HepG2 (cell line): ENCODE results near the gene PSMB9. TPM values are rescaled to one million over a fixed set of nuclear protein-coding genes. Genes with fewer than 3 reads are reported as not detected.

Experiments used
- ATAC-seq: fragments of 200-7000 bp; cut with Tn5 transposase; 3 replicates; pipeline ENCODE4 v1.9.1; 2020; ENCODE audit warnings: mild to moderate bottlenecking, moderate library complexity
- BruUV-seq: library from RNA; stranded (reverse); fragments of 400-500 nt; replicated peaks from 2 replicates; lab custom pipeline; 2021; lab: Mats Ljungman, UMichigan
- CTCF ChIA-PET: fragments of 300-600 bp; formaldehyde crosslinking; extraction: SDS; loops from one replicate; lab custom pipeline; 2021; ENCODE audit warnings: low total read pairs, inconsistent platforms, low intra/inter-chr PET ratio; lab: Yijun Ruan, JAX
- POLR2A ChIA-PET: fragments of 350-600 bp; sonication (Branson Sonifier 250); formaldehyde crosslinking; loops from one replicate; lab custom pipeline; 2020; ENCODE audit warnings: antibody characterized with exemption, inconsistent platforms; lab: Yijun Ruan, JAX
- DNase-seq: peaks from one replicate; pipeline ENCODE4 v3.0.0-alpha.2; 2015; ENCODE audit warnings: low spot score
- FAIRE-seq: peaks from 3 replicates; lab custom pipeline; 2011; peaks lifted over from hg19 to GRCh38; lab: Jason Lieb, UNC
- H2AFZ ChIP-seq: one replicate; pipeline ENCODE4 v1.6.1; 2011; ENCODE audit warnings: low read length, inconsistent platforms
- H3K27ac ChIP-seq: fragments of 300-600 bp; 3 replicates; pipeline ENCODE4 v1.8.0; 2011; ENCODE audit warnings: mixed run types, mild to moderate bottlenecking, mixed read lengths, low read length, inconsistent platforms; ENCODE audit not compliant: insufficient read depth; ENCODE audit errors: extremely low read length
- H3K27me3 ChIP-seq, 2 experiments: fragments of 200-600 bp in 1 of 2; 2 replicates in 1 of 2; 3 replicates in 1 of 2; pipeline versions ENCODE4 v1.6.0 to v1.8.0; 2011; ENCODE audit warnings: low read length in 2 of 2, mild to moderate bottlenecking in 2 of 2, moderate library complexity in 2 of 2, inconsistent platforms in 1 of 2; ENCODE audit not compliant: insufficient read depth in 2 of 2, control insufficient read depth in 1 of 2
- H3K36me3 ChIP-seq, 2 experiments: fragments of 200-600 bp in 1 of 2; replicated peaks in 1 of 2; 2 replicates in 1 of 2; 3 replicates in 1 of 2; pipeline versions ENCODE4 v1.5.1 to v1.8.0; 2011; ENCODE audit warnings: low read length in 2 of 2, inconsistent platforms in 1 of 2; ENCODE audit not compliant: insufficient read depth in 2 of 2, control insufficient read depth in 1 of 2
- H3K4me1 ChIP-seq: 2 replicates; pipeline ENCODE4 v1.5.1; 2012; ENCODE audit warnings: low read length, inconsistent platforms; ENCODE audit not compliant: insufficient read depth
- H3K4me2 ChIP-seq: 2 replicates; pipeline ENCODE4 v1.6.0; 2011; ENCODE audit warnings: low read depth, low read length, inconsistent platforms
- H3K4me3 ChIP-seq, 3 experiments: fragments of 200-600 bp in 1 of 3; sonication (generic), shearing (Covaris generic) in 1 of 3; replicated peaks in 1 of 3; 2 replicates each; pipeline ENCODE4 v1.5.1; 2011 to 2016; ENCODE audit warnings: low read length in 3 of 3, inconsistent platforms in 2 of 3, low read depth in 2 of 3, mild to moderate bottlenecking in 2 of 3, control low read depth in 1 of 3, mixed read lengths in 1 of 3; ENCODE audit not compliant: insufficient read depth in 1 of 3
- H3K79me2 ChIP-seq: one replicate; pipeline ENCODE4 v1.6.1; 2011; ENCODE audit warnings: low read length, inconsistent platforms; ENCODE audit not compliant: insufficient read depth
- H3K9ac ChIP-seq: 2 replicates; pipeline ENCODE4 v1.6.0; 2011; ENCODE audit warnings: mild to moderate bottlenecking, low read depth, low read length, inconsistent platforms; ENCODE audit not compliant: insufficient read depth
- H3K9me3 ChIP-seq: 2 replicates; pipeline ENCODE4 v1.5.1; 2012; ENCODE audit warnings: mild to moderate bottlenecking, low read length
- H4K20me1 ChIP-seq: 2 replicates; pipeline ENCODE4 v1.6.0; 2011; ENCODE audit warnings: inconsistent platforms, mild to moderate bottlenecking, low read length, moderate library complexity; ENCODE audit not compliant: insufficient read depth
- CREB3 ChIP-seq: sonication (generic); formaldehyde crosslinking; IDR thresholded peaks from 2 replicates; pipeline ENCODE4 v1.5.0; 2020; ENCODE audit warnings: missing genetic modification reagents
- HNRNPL ChIP-seq: fragments of 200-400 bp; formaldehyde crosslinking; IDR thresholded peaks from 2 replicates; pipeline ENCODE4 v1.6.1; 2017; ENCODE audit warnings: mild to moderate bottlenecking, low read depth, low read length
- JUN ChIP-seq: sonication (generic); formaldehyde crosslinking; IDR thresholded peaks from 2 replicates; pipeline ENCODE4 v1.4.0; 2020; ENCODE audit warnings: mild to moderate bottlenecking, missing genetic modification reagents
- MZF1 ChIP-seq: sonication (generic); formaldehyde crosslinking; IDR thresholded peaks from 2 replicates; pipeline ENCODE4 v1.8.1; 2023; ENCODE audit warnings: mild to moderate bottlenecking, missing genetic modification reagents, borderline replicate concordance
- STAT6 ChIP-seq: sonication (generic); formaldehyde crosslinking; IDR thresholded peaks from 2 replicates; pipeline ENCODE4 v1.4.0; 2020; ENCODE audit warnings: missing genetic modification reagents, mild to moderate bottlenecking, borderline replicate concordance
- THAP11 ChIP-seq: IDR thresholded peaks from 2 replicates; pipeline ENCODE4 v1.6.1; 2016; ENCODE audit warnings: missing biosample characterization, missing genetic modification reagents
- TSC22D2 ChIP-seq: sonication (generic); formaldehyde crosslinking; IDR thresholded peaks from 2 replicates; pipeline ENCODE4 v1.5.1; 2020; ENCODE audit warnings: missing genetic modification reagents, mild to moderate bottlenecking, borderline replicate concordance
- ZC3H4 ChIP-seq: sonication (generic); formaldehyde crosslinking; IDR thresholded peaks from 2 replicates; pipeline ENCODE4 v1.4.0; 2020; ENCODE audit warnings: missing genetic modification reagents, borderline replicate concordance
- ZFP90 ChIP-seq: sonication (generic); formaldehyde crosslinking; IDR thresholded peaks from 2 replicates; pipeline ENCODE4 v1.8.0; 2022; ENCODE audit warnings: missing genetic modification reagents, mild to moderate bottlenecking, inconsistent platforms, borderline replicate concordance
- ZNF773 ChIP-seq: sonication (generic); formaldehyde crosslinking; IDR thresholded peaks from 2 replicates; pipeline ENCODE4 v1.4.0; 2020; ENCODE audit warnings: missing genetic modification reagents, borderline replicate concordance
- WGBS: methylation state at CpG from one replicate; pipeline ENCODE4 v1.1.6; 2017; ENCODE audit warnings: low lambda C conversion rate; 5-methylcytosine and 5-hydroxymethylcytosine counted together
- in situ Hi-C: cut with HindIII; loops from 2 replicates; pipeline ENCODE4 v1.10.0; 2017; ENCODE audit warnings: low pct_unique_long_range_greater_than_20kb; ENCODE audit not compliant: extremely low pct_ligation_motif_present
- intact Hi-C: fragments of 100-400 bp; cut with micrococcal nuclease; formaldehyde crosslinking; loops from one replicate; pipeline ENCODE4 v1.10.0; 2022; ENCODE audit not compliant: unreplicated experiment
- polyA plus RNA-seq, 8 experiments: library from polyadenylated mRNA; depleted of rRNA in 3 of 8; stranded (reverse) in 7 of 8; unstranded in 1 of 8; fragments of >200 nt; fragmentation: Illumina TruSeq in 4 of 8; extraction: Trizol in 4 of 8; gene quantifications; 2 replicates each; pipeline versions ENCODE4 v1.2.1 to v1.2.3, GENCODE V29; 2011 to 2016; ENCODE audit warnings: low read depth in 4 of 8, missing spikeins in 1 of 8, mixed read lengths in 1 of 8; ENCODE audit not compliant: insufficient read depth in 1 of 8
- total RNA-seq, 5 experiments: library from RNA; depleted of rRNA; stranded (reverse); fragments of >200 nt; fragmentation: Illumina TruSeq; extraction: Trizol; gene quantifications; 2 replicates each; pipeline ENCODE4 v1.2.3, GENCODE V29; 2016; ENCODE audit warnings: low read depth in 1 of 5

The PSMB9 gene
- total and polyA plus RNA-seq, 2 of the 13 experiments (the other 11 are each of a cell fraction or from before 2014, with no cell fraction given) = 15.6 to 16.0 TPM

GRCh38 chr6:32845384-32845884 lies 8.6 kb upstream of the PSMB9 start:
- ChIA-PET POLR2A (interaction anchor here (0.9 to 3.0 kb wide), 5 partner anchors 8 to 127 kb away, joined by 4 to 41 read pairs (median 6); partner anchors contain the start of genes PSMB9 and TAP1), CTCF (no interaction called here)
- ATAC-seq = no peak
- no peak for DNase-seq
- H3K9me3 ChIP-seq = no peaks in the 10 kb centered on the region
- H3K27me3 ChIP-seq = no peaks in the 10 kb centered on the region; a peak in 1 of 5 replicates
- H3K36me3 ChIP-seq = peaks cover 1 to 6% of the 10 kb centered on the region in 2 experiments; a peak in 2 of 5 replicates
- H4K20me1 ChIP-seq = no peaks in the 10 kb centered on the region
- intact Hi-C loops = no loop called here
- no peak overlapping the region for H3K4me3 ChIP-seq
- WGBS = 82% methylated on average over 5 of the region's 10 CpGs
- H3K79me2 ChIP-seq = no peaks in the 10 kb centered on the region
- H2AFZ ChIP-seq = no peak overlapping the region
- peaks cover 16% of the 10 kb centered on the region for H3K4me1 ChIP-seq
- 0 out of 2 replicates have a peak, but pooled peaks have one; percentile 16 for TF ChIP-seq STAT6
- TF ChIP-seq ZFP90 (CRISPR knock-in tag) = no peak
- H3K9ac ChIP-seq = no peak overlapping the region
- in situ Hi-C loops = no loop called here
- no peak overlapping the region for H3K27ac ChIP-seq
- H3K4me2 ChIP-seq = no peak overlapping the region
- no TSS peak for BruUV-seq
- FAIRE-seq = no peak

GRCh38 chr6:32847004-32847403 lies 7.0 kb upstream of the PSMB9 start:
- no peak for ATAC-seq
- WGBS = 90% methylated on average over 10 of the region's 10 CpGs

More at GRCh38 chr6:32847004-32847403, 7.0 kb upstream of the PSMB9 start:
- no peak for FAIRE-seq
- no peak overlapping the region for H3K27ac ChIP-seq
- CTCF ChIA-PET = no interaction called here
- H3K4me2 ChIP-seq = no peak overlapping the region
- H3K9me3 ChIP-seq = no peaks in the 10 kb centered on the region
- in situ Hi-C loops = no loop called here
- H4K20me1 ChIP-seq = no peaks in the 10 kb centered on the region
- BruUV-seq = no TSS peak
- H3K4me3 ChIP-seq = no peak overlapping the region
- no peaks in the 10 kb centered on the region; a peak in 1 of 5 replicates for H3K27me3 ChIP-seq
- POLR2A ChIA-PET = no interaction called here
- no peak overlapping the region for H2AFZ ChIP-seq
- no peak overlapping the region for H3K9ac ChIP-seq
- H3K79me2 ChIP-seq = no peaks in the 10 kb centered on the region
- peaks cover 1 to 6% of the 10 kb centered on the region in 2 experiments; a peak in 2 of 5 replicates for H3K36me3 ChIP-seq
- peaks cover 19% of the 10 kb centered on the region for H3K4me1 ChIP-seq
- no peak for TF ChIP-seq THAP11 (CRISPR knock-in tag)
- no peak for TF ChIP-seq JUN (CRISPR knock-in tag)
- no peak for TF ChIP-seq TSC22D2 (CRISPR knock-in tag)
- no peak for TF ChIP-seq MZF1 (CRISPR knock-in tag)
- no peak for TF ChIP-seq CREB3
- no peak for TF ChIP-seq HNRNPL
- TF ChIP-seq ZNF773 = no peak
- TF ChIP-seq ZC3H4 (CRISPR knock-in tag) = no peak
- TF ChIP-seq, all 625 proteins: peak for 0
- intact Hi-C loops = no loop called here
- no peak for DNase-seq
